Measurements from ENCODE around the gene CTNNB1.

- TF ChIP-seq CTCF (IDR thresholded peaks at IDR 0.05) (no peak), SREBF2 (IDR thresholded peaks at IDR 0.05) (no peak), RCOR1 (IDR thresholded peaks at IDR 0.05; ENCODE audit: low read depth, low read length) (no peak), REST (IDR thresholded peaks at IDR 0.05) (no peak), MAX (IDR thresholded peaks at IDR 0.05) (no peak), RFX5 (IDR thresholded peaks at IDR 0.05) (no peak), ELK1 (IDR thresholded peaks at IDR 0.05; ENCODE audit: low read depth, low read length) (no peak), POLR2A (IDR thresholded peaks at IDR 0.05; ENCODE audit: low read length) (no peak), NR3C1 (IDR thresholded peaks at IDR 0.05) (no peak), JUNB (IDR thresholded peaks at IDR 0.05) (no peak), PHF8 (IDR thresholded peaks at IDR 0.05; ENCODE audit: borderline replicate concordance, low read depth) (no peak)
These were observed 21.8 kb downstream of the CTNNB1 start for GRCh38 chr3:41220906-41221677.

Data from A549 (cell line).